ENCODE data around the gene TAS2R5. TPM values are rescaled to one million over a fixed set of nuclear protein-coding genes. Genes with fewer than 3 reads are reported as not detected.
A peak's percentile ranks its signal among the peaks of the same experiment; 100 is the strongest.
"Not testable (repeated sequence)": the region's sequence is repeated elsewhere in the genome, so short reads cannot be mapped to it uniquely, and the experiment has no call there.

Gene TAS2R5
- total RNA-seq, 1 experiment from 2014 or later, result 0.90 TPM

DNA sequence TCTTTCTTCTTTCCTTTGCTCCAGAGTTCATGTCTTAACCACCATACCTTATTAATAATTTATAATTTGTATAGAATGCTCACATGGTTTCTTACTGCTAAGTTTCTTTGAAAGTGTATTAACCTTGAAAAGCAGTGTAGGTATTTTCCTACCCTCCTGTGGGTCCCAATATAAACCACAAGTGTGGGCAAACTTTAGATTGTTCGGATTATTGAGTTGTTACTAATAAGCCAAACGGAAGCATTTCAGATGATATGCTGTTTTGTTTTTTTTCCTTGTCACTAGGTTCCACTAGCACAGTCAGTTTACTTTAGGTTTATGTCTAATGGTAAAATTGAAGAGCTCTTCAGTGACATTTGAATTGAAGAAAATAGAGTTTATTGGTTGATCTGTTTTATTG, 41.6 kb upstream of the TAS2R5 start (continued):
- TF ChIP-seq, protein P1, sequence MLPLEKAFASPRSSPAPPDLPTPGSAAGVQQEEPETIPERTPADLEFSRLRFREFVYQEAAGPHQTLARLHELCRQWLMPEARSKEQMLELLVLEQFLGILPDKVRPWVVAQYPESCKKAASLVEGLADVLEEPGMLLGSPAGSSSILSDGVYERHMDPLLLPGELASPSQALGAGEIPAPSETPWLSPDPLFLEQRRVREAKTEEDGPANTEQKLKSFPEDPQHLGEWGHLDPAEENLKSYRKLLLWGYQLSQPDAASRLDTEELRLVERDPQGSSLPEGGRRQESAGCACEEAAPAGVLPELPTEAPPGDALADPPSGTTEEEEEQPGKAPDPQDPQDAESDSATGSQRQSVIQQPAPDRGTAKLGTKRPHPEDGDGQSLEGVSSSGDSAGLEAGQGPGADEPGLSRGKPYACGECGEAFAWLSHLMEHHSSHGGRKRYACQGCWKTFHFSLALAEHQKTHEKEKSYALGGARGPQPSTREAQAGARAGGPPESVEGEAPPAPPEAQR (CRISPR knock-in tag; IDR thresholded peaks at IDR 0.05), result no peak
- TF ChIP-seq, protein P2, sequence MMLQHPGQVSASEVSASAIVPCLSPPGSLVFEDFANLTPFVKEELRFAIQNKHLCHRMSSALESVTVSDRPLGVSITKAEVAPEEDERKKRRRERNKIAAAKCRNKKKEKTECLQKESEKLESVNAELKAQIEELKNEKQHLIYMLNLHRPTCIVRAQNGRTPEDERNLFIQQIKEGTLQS (CRISPR knock-in tag; conservative IDR thresholded peaks at IDR 0.05), result no peak
- TF ChIP-seq CREB1 (CRISPR knock-in tag; IDR thresholded peaks at IDR 0.05), result no peak
- TF ChIP-seq, protein P3, sequence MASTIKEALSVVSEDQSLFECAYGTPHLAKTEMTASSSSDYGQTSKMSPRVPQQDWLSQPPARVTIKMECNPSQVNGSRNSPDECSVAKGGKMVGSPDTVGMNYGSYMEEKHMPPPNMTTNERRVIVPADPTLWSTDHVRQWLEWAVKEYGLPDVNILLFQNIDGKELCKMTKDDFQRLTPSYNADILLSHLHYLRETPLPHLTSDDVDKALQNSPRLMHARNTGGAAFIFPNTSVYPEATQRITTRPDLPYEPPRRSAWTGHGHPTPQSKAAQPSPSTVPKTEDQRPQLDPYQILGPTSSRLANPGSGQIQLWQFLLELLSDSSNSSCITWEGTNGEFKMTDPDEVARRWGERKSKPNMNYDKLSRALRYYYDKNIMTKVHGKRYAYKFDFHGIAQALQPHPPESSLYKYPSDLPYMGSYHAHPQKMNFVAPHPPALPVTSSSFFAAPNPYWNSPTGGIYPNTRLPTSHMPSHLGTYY (CRISPR knock-in tag; IDR thresholded peaks at IDR 0.05), result no peak

DNA sequence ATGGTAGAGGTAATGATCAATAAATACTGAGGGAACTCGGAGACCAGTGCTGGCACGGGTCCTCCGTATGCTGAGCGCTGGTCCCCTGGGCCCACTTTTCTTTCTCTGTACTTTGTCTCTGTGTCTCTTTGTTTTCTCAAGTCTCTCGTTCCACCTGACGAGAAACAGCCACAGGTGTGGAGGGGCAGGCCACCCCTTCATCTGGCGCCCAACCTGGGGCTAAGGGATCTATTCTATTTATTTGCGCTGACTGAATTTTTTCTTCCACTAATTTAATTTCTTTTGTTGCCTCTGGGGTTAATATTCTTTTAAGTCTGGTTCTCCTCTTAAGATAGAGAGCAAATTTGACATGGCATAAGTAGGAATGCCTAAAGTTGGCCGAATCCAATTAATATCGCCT, 38.1 kb upstream of the TAS2R5 start:
- not testable (repeated sequence) for DNase-seq (ENCODE audit: low spot score); ATAC-seq; H3K4me1 Mint-ChIP-seq; H3K27me3 Mint-ChIP-seq (ENCODE audit: low read depth); H3K27ac Mint-ChIP-seq; H3K4me3 Mint-ChIP-seq
- H3K36me3 Mint-ChIP-seq, result peaks cover 83% of the 10 kb centered on the region
- ChIA-PET CTCF (interaction anchor here (1.0 kb wide), 1 partner anchor 14 kb away, joined by 3 read pairs; the partner anchor contains the start of gene SSBP1), POLR2A (interaction anchor here (1.0 kb wide), 1 partner anchor 34 kb away, joined by 3 read pairs; no protein-coding TSS in a partner anchor)
- peaks cover 30% of the 10 kb centered on the region for H3K9me3 Mint-ChIP-seq

DNA sequence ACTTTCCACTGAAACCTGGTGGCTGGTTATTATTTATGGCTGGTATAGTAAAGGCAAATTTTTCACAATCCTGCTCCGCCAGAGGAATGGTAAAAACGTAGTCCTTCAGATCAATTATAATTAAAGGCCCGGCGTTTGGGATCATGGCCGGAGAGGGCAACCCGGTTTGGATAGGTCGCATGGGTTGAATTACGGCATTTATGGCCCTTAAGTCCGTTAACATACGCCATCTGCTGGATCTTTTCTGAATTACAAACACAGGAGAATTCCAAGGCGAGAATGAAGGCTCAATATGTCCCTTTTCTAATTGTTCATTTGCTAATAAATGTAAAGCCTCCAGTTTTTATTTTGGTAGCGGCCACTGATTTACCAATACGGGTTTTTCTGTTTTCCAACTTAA, 37.4 kb upstream of the TAS2R5 start:
- H3K27ac Mint-ChIP-seq, result no peak overlapping the region
- ATAC-seq (no peak), DNase-seq (ENCODE audit: low spot score) (no peak)
- no peaks in the 10 kb centered on the region for H3K27me3 Mint-ChIP-seq (ENCODE audit: low read depth)
- ChIA-PET CTCF (interaction anchor here (1.0 kb wide), 1 partner anchor 14 kb away, joined by 3 read pairs; the partner anchor contains the start of gene SSBP1), POLR2A (interaction anchor here (1.0 kb wide), 1 partner anchor 33 kb away, joined by 3 read pairs; no protein-coding TSS in a partner anchor)
- no peak overlapping the region for H3K4me3 Mint-ChIP-seq
- no peak for TF ChIP-seq ZNF232 (CRISPR knock-in tag; IDR thresholded peaks at IDR 0.05)
- TF ChIP-seq, protein P4, sequence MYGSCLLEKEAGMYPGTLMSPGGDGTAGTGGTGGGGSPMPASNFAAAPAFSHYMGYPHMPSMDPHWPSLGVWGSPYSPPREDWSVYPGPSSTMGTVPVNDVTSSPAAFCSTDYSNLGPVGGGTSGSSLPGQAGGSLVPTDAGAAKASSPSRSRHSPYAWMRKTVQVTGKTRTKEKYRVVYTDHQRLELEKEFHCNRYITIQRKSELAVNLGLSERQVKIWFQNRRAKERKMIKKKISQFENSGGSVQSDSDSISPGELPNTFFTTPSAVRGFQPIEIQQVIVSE (CRISPR knock-in tag; IDR thresholded peaks at IDR 0.05; ENCODE audit: borderline replicate concordance), result no peak
- TF ChIP-seq, protein P5, sequence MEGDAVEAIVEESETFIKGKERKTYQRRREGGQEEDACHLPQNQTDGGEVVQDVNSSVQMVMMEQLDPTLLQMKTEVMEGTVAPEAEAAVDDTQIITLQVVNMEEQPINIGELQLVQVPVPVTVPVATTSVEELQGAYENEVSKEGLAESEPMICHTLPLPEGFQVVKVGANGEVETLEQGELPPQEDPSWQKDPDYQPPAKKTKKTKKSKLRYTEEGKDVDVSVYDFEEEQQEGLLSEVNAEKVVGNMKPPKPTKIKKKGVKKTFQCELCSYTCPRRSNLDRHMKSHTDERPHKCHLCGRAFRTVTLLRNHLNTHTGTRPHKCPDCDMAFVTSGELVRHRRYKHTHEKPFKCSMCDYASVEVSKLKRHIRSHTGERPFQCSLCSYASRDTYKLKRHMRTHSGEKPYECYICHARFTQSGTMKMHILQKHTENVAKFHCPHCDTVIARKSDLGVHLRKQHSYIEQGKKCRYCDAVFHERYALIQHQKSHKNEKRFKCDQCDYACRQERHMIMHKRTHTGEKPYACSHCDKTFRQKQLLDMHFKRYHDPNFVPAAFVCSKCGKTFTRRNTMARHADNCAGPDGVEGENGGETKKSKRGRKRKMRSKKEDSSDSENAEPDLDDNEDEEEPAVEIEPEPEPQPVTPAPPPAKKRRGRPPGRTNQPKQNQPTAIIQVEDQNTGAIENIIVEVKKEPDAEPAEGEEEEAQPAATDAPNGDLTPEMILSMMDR (IDR thresholded peaks at IDR 0.05), result peak; percentile 61; the same call in 1 of the 2 replicates
- TF ChIP-seq KAT7 (CRISPR knock-in tag; IDR thresholded peaks at IDR 0.05; ENCODE audit: borderline replicate concordance), result no peak
- TF ChIP-seq CREM (CRISPR knock-in tag; IDR thresholded peaks at IDR 0.05), result no peak
- peaks cover 91% of the 10 kb centered on the region for H3K36me3 Mint-ChIP-seq
- H3K4me1 Mint-ChIP-seq, result no peaks in the 10 kb centered on the region
- H3K9me3 Mint-ChIP-seq, result peaks cover 34% of the 10 kb centered on the region

DNA sequence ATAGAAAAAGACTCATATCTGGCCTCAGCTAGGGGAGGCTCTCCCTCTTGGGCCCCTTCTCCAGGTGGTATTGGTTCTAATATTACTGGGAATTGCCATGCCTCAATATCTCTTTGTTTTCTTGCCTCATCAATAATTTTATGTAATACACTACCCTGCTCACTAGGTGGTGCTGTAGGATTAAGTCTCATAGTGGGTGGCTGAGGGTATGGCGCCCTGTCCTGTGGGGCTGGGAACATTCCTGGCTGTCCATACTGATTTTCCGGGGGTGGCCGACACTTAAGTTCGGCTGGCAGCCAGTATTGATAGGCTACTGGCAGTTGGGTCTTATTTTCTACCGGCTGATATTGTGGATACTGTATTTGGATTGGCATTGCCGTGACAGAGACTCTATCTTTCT, 35.1 kb upstream of the TAS2R5 start:
- CTCF ChIA-PET, result interaction anchor here (1.0 kb wide), 1 partner anchor 17 kb away, joined by 3 read pairs; the partner anchor contains the start of gene SSBP1
- peak; percentile 77 for ATAC-seq
- no peaks in the 10 kb centered on the region for H3K27me3 Mint-ChIP-seq (ENCODE audit: low read depth)
- TF ChIP-seq, protein P6, sequence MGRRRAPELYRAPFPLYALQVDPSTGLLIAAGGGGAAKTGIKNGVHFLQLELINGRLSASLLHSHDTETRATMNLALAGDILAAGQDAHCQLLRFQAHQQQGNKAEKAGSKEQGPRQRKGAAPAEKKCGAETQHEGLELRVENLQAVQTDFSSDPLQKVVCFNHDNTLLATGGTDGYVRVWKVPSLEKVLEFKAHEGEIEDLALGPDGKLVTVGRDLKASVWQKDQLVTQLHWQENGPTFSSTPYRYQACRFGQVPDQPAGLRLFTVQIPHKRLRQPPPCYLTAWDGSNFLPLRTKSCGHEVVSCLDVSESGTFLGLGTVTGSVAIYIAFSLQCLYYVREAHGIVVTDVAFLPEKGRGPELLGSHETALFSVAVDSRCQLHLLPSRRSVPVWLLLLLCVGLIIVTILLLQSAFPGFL (CRISPR knock-in tag; IDR thresholded peaks at IDR 0.05; ENCODE audit: borderline replicate concordance), result no peak
- no peak for TF ChIP-seq TEAD4 (CRISPR knock-in tag; IDR thresholded peaks at IDR 0.05)
- TF ChIP-seq, protein P7, sequence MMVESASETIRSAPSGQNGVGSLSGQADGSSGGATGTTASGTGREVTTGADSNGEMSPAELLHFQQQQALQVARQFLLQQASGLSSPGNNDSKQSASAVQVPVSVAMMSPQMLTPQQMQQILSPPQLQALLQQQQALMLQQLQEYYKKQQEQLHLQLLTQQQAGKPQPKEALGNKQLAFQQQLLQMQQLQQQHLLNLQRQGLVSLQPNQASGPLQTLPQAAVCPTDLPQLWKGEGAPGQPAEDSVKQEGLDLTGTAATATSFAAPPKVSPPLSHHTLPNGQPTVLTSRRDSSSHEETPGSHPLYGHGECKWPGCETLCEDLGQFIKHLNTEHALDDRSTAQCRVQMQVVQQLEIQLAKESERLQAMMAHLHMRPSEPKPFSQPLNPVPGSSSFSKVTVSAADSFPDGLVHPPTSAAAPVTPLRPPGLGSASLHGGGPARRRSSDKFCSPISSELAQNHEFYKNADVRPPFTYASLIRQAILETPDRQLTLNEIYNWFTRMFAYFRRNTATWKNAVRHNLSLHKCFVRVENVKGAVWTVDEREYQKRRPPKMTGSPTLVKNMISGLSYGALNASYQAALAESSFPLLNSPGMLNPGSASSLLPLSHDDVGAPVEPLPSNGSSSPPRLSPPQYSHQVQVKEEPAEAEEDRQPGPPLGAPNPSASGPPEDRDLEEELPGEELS (CRISPR knock-in tag; IDR thresholded peaks at IDR 0.05), result no peak
- TF ChIP-seq, protein P8, sequence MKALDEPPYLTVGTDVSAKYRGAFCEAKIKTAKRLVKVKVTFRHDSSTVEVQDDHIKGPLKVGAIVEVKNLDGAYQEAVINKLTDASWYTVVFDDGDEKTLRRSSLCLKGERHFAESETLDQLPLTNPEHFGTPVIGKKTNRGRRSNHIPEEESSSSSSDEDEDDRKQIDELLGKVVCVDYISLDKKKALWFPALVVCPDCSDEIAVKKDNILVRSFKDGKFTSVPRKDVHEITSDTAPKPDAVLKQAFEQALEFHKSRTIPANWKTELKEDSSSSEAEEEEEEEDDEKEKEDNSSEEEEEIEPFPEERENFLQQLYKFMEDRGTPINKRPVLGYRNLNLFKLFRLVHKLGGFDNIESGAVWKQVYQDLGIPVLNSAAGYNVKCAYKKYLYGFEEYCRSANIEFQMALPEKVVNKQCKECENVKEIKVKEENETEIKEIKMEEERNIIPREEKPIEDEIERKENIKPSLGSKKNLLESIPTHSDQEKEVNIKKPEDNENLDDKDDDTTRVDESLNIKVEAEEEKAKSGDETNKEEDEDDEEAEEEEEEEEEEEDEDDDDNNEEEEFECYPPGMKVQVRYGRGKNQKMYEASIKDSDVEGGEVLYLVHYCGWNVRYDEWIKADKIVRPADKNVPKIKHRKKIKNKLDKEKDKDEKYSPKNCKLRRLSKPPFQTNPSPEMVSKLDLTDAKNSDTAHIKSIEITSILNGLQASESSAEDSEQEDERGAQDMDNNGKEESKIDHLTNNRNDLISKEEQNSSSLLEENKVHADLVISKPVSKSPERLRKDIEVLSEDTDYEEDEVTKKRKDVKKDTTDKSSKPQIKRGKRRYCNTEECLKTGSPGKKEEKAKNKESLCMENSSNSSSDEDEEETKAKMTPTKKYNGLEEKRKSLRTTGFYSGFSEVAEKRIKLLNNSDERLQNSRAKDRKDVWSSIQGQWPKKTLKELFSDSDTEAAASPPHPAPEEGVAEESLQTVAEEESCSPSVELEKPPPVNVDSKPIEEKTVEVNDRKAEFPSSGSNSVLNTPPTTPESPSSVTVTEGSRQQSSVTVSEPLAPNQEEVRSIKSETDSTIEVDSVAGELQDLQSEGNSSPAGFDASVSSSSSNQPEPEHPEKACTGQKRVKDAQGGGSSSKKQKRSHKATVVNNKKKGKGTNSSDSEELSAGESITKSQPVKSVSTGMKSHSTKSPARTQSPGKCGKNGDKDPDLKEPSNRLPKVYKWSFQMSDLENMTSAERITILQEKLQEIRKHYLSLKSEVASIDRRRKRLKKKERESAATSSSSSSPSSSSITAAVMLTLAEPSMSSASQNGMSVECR (CRISPR knock-in tag; IDR thresholded peaks at IDR 0.05; ENCODE audit: borderline replicate concordance), result no peak
- TF ChIP-seq GABPB1 (CRISPR knock-in tag; IDR thresholded peaks at IDR 0.05), result no peak

More for the DNA sequence above, 35.1 kb upstream of the TAS2R5 start:
- Mint-ChIP-seq H3K4me1 (no peaks in the 10 kb centered on the region), H3K9me3 (peaks cover 40% of the 10 kb centered on the region), H3K36me3 (peaks cover 92% of the 10 kb centered on the region), H3K27ac (no peak overlapping the region), H3K4me3 (no peak overlapping the region)
- peak; percentile 47 for DNase-seq (ENCODE audit: low spot score)
- POLR2A ChIA-PET, result no interaction called here

Measured in WTC11 (cell line).